Measurements from ENCODE around the gene DNAAF8. TPM values are rescaled to one million over a fixed set of nuclear protein-coding genes. Genes with fewer than 3 reads are reported as not detected.

The DNAAF8 gene
- polyA plus RNA-seq, 1 donor from 2014 or later: 3.4 TPM

DNA sequence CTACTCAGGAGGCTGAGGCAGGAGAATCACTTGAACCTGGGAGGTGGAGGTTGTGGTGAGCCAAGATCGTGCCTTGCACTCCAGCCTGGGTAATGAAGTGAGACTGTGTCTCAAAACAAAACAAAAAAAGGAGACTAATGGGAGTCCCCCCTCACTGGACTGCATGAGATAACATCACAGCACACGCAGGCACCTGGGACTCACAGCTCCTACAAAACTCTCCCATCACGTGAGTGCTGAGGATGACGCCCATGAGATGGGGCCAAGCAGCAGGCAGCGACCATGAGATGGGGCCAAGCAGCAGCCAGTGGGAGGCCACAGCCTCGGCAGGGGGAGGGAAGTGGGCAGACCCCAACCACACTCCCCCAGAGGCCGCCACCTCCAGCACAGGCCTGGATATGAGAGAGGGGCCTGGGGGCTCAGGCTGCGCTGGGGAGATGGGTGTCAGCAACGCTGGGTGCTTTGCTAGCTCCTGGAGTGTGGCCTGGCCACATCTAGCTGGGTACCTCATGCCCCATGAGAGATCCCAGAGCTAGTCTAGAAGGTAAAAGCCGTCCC lies 15.4 kb downstream of the DNAAF8 start:
- Histone ChIP-seq H3K9me3 (ENCODE audit: low read length) (no peaks in the 10 kb centered on the region), H3K36me3 (ENCODE audit: insufficient read depth, low read length) (no peaks in the 10 kb centered on the region), H3F3A (ENCODE audit: insufficient read depth, low read length, poor library complexity, severe bottlenecking) (no peaks in the 10 kb centered on the region), H3K4me2 (ENCODE audit: low read length) (no peak overlapping the region), H4K20me1 (ENCODE audit: insufficient read depth) (no peaks in the 10 kb centered on the region), H3K27ac (ENCODE audit: low read length) (no peak overlapping the region), H3K4me3 (ENCODE audit: low read length) (no peak overlapping the region), H2AFZ (ENCODE audit: low read depth, low read length) (no peak overlapping the region), H3K27me3 (ENCODE audit: insufficient read depth, low read depth, low read length) (no peaks in the 10 kb centered on the region), H3K9ac (ENCODE audit: low read length) (no peak overlapping the region), H3K79me2 (replicated peaks; ENCODE audit: insufficient read depth, low read length) (no peaks in the 10 kb centered on the region), H3K9me2 (ENCODE audit: insufficient read depth, low read length) (no peaks in the 10 kb centered on the region)
- TF ChIP-seq EZH2 (IDR thresholded peaks at IDR 0.05; ENCODE audit: borderline replicate concordance, insufficient read depth, low read length, poor library complexity, severe bottlenecking): no peak
- TF ChIP-seq MXI1 (conservative IDR thresholded peaks at IDR 0.05; ENCODE audit: poor library complexity, severe bottlenecking): no peak
- TF ChIP-seq REST (IDR thresholded peaks at IDR 0.05; ENCODE audit: borderline replicate concordance): no peak
- no peak for TF ChIP-seq POLR2AphosphoS5 (IDR thresholded peaks at IDR 0.05)
- TF ChIP-seq RAD21 (conservative IDR thresholded peaks at IDR 0.05): no peak
- TF ChIP-seq TAF1 (IDR thresholded peaks at IDR 0.05; ENCODE audit: low read depth): no peak
- no peak for TF ChIP-seq EP300 (conservative IDR thresholded peaks at IDR 0.05; ENCODE audit: poor library complexity, severe bottlenecking)

DNA sequence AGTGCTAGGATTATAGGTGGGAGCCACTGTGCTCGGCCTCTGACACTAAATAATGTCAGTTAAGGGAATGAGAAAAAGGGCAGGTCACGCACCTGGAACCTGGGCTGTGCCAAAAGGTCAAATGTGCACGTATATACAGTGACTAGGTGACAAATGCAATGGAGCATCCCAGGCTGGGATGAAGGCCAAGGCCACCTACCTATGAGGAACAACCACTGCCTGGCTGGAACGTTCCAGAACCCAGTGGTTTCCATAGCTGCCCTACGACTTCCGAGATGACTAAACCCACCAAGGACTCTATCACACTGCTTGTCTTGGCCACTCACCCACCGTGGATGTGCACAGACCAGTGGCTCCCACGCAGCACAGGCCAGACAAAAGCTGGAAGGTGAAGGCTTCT lies 16.6 kb downstream of the DNAAF8 start:
- no peak overlapping the region for H2AFZ ChIP-seq (ENCODE audit: low read depth, low read length)
- H4K20me1 ChIP-seq (ENCODE audit: insufficient read depth): no peaks in the 10 kb centered on the region
- H3K4me3 ChIP-seq (ENCODE audit: low read length): no peak overlapping the region
- H3K79me2 ChIP-seq (replicated peaks; ENCODE audit: insufficient read depth, low read length): no peaks in the 10 kb centered on the region
- H3K4me2 ChIP-seq (ENCODE audit: low read length): no peak overlapping the region
- H3K9me3 ChIP-seq (ENCODE audit: low read length): no peaks in the 10 kb centered on the region
- peaks cover 4% of the 10 kb centered on the region for H3K36me3 ChIP-seq (ENCODE audit: insufficient read depth, low read length)
- no peak overlapping the region for H3K9ac ChIP-seq (ENCODE audit: low read length)
- TF ChIP-seq CTCF (IDR thresholded peaks at IDR 0.05; ENCODE audit: poor library complexity, severe bottlenecking): no peak
- no peak for TF ChIP-seq POLR2AphosphoS5 (IDR thresholded peaks at IDR 0.05)
- no peak for TF ChIP-seq EZH2 (IDR thresholded peaks at IDR 0.05; ENCODE audit: borderline replicate concordance, insufficient read depth, low read length, poor library complexity, severe bottlenecking)
- no peak for TF ChIP-seq SMC3 (conservative IDR thresholded peaks at IDR 0.05; ENCODE audit: poor library complexity)
- TF ChIP-seq TAF1 (IDR thresholded peaks at IDR 0.05; ENCODE audit: low read depth): no peak
- TF ChIP-seq REST (IDR thresholded peaks at IDR 0.05; ENCODE audit: borderline replicate concordance): no peak
- TF ChIP-seq MXI1 (conservative IDR thresholded peaks at IDR 0.05; ENCODE audit: poor library complexity, severe bottlenecking): no peak
- no peak for TF ChIP-seq EP300 (conservative IDR thresholded peaks at IDR 0.05; ENCODE audit: poor library complexity, severe bottlenecking)
- TF ChIP-seq RAD21 (conservative IDR thresholded peaks at IDR 0.05): no peak
- H3K27me3 ChIP-seq (ENCODE audit: insufficient read depth, low read depth, low read length): no peaks in the 10 kb centered on the region
- no peaks in the 10 kb centered on the region for H3K9me2 ChIP-seq (ENCODE audit: insufficient read depth, low read length)
- no peak overlapping the region for H3K27ac ChIP-seq (ENCODE audit: low read length)
- H3F3A ChIP-seq (ENCODE audit: insufficient read depth, low read length, poor library complexity, severe bottlenecking): no peaks in the 10 kb centered on the region
